GM21529 (cell line): ENCODE measurements around the gene SDHAF3.
"Not testable (repeated sequence)": the region's sequence is repeated elsewhere in the genome, so short reads cannot be mapped to it uniquely, and the experiment has no call there.

Source experiments
- ATAC-seq: cut with Tn5 transposase; IDR thresholded peaks from one replicate; pipeline ENCODE4 v1.9.1; 2021; ENCODE audit not compliant: unreplicated experiment

SDHAF3 gene

DNA sequence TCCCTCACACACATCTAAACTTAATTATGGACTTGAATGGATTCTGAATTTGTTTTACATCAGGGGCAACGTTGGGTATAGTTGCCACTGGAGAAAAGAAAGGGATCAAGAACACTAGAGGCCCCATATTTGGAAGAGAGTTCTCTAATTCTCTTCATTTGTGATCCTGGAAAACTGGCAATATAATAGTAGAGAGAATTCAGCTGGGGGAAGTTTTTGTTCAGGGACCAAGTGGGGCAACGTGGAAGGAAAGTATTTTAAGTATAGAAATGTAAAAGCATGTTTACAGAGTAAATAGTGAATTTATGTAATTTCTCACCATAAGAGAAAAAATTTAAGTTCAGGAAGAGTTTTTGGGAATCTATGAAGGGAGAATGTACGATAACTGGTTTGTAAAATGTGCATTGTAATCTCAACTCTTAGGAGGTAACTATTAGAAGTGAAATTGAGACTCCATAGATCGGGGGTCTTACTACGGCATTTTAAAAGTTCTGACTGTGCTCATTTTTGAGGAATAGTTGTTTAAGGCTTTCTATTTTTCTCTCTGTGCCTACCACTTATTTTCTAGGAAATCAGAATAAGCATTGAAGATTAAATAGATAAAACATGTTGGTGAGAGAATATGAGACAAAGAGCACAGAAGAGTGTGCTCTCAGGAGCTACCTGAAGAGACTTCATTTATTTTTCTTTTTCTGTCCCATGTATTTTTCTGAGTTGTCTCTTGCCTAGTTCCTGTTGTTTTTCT is 3.4 kb downstream of the SDHAF3 start:
- ATAC-seq = no peak

DNA sequence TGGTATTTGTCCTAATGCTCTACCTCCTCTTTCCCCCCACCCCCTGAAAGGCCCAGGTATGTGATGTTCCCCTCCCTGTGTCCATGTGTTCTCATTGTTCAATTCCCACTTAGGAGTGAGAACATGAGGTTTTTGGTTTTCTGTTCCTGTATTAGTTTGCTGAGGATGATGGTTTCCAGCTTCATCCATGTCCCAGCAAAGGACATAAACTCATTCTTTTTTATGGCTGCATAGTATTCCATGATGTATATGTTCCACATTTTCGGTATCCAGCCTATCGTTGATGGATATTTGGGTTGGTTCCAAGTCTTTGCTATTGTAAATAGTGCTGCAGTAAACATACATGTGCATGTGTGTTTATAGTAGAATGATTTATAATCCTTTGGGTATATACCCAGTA is 5.6 kb downstream of the SDHAF3 start:
- ATAC-seq = not testable (repeated sequence)

DNA sequence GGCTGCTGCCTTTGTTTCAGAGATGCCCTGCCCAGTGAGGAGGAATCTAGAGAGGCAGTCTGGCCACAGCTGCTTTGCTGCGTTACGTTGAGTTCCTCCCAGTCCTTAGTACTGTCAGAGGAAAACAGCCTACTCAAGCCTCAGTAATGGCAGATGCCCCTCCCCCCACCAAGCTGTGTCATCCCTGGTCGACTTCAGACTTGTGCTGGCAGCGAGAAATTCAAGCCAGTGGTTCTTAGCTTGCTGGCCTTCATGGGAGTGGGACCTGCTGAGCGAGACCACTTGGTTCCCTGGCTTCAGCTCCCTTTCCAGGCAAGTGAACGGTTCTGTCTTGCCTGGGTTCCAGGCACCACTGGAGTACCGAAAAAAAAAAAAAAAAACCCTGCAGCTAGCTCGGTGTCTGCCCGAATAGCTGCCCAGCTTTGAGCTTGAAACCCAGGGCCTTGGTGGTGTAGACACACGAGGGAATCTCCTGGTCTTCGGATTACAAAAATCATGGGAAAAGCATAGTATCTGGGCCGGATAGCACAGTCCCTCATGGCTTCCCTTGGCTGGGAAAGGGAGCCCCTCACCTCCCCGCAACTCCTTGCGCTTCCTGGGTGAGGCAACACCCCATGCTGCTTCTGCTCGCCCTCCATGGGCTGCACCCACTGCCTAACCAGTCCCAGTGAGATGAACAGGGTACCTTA is 9.1 kb downstream of the SDHAF3 start:
- ATAC-seq = no peak

DNA sequence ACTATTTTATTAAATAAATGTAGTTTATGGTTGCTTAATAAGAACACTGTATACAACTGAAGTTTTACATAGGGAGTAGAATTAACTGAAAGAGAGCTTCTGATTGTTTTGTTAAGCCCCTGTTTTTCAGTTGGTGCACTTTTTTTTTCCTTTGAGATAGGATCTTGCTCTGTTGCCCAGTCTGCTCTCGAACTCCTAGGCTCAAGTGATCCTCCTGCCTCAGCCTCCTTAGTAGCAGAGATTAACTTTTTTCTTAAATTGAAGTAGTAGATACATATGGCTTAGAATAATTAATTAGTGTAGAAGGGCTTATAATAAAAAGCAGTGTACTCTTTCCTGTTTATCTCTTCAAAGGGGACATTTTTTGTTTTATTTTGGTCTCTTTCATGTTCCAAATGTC is 11.2 kb downstream of the SDHAF3 start:
- ATAC-seq = no peak

DNA sequence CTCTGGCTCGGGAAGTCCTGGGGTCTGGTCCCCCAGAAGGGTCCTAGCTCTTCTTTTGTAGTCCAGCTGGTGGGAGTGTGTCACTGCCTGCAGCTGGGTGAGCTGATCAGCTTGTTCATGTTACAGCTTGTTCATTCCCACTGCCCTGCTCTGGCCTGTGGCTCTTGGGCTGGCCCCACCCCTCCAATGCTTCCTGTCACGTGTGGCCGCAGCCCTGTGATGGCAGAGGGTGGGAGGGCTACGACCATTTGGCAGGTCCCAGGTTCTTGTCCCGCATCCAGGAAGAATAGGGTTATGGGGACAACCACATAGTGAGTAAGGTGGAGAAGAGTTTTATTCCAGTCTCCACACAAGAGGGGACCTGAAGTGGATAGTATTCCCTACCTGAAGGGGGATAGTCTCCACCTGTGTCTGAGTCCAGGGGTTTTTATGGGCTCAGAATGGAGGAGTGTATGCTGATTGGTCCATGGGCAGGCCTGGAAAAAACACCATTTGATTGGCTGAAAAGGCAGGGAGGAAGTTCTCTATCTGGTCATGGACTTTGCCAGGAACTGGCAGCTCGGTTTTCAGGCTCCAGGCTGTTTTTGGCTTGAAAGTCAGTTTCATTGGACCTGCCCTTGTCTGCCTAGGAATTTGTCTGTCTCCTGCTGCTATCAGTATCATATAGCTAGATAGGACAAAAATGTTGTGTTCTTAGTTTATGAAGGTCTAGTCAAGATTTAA is 13.1 kb downstream of the SDHAF3 start:
- ATAC-seq = no peak

DNA sequence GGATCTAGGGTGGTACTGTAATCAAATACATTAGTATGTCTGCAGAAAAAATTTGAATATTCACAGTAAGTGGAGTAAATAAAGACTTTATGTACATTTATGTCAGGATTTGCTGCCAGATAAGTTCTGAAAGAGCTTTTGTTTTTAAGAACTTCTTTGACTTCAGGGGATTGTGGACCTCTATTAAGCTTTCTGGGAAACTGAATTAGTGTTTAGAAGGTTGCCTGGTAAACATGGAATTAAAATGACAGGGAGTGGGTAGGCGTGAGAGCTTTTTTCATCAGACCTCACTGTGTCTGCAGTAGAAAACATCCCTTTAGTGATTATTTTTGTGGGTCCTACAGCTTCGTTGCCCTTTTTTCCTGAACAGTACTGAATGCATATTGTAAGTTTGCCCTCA is 15.7 kb downstream of the SDHAF3 start:
- ATAC-seq = no peak

DNA sequence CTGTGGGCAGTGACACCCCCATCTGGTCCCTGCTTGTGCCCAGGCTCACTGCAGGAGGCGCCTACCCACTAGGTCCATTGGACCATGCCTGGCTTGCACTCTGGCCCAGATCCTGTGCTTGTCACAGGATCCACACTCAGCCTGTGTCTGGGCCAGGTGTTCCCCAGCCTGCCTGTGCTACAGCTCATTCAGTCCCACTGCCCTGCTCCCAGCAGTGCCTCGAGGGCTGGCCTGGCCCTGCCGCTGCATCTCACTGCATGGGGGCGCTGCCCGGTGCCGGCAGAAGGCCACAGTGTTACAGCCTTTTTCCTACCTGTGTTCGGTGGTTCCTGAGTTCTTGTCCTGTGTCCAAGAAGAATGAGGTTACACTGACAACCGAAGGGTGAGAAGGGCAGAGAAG is 21.3 kb downstream of the SDHAF3 start:
- no peak for ATAC-seq

DNA sequence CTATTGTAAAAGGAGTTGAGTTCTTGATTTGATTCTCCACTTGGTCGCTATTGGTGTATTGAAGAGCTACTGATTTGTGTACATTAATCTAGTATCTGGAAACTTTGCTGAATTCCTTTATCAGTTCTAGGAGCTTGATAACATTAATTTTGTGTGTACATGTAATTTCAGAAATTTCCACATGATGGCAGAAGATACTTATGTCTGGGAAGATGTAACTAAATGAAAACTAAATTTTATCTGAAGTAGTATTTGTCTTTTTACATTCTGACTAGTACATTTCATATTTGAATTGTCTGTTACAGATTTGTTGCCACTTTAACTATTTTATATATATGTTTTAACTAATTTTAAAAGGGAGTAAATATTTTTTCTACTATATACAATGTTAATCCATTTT is 27.6 kb downstream of the SDHAF3 start:
- peak; percentile 45 for ATAC-seq

DNA sequence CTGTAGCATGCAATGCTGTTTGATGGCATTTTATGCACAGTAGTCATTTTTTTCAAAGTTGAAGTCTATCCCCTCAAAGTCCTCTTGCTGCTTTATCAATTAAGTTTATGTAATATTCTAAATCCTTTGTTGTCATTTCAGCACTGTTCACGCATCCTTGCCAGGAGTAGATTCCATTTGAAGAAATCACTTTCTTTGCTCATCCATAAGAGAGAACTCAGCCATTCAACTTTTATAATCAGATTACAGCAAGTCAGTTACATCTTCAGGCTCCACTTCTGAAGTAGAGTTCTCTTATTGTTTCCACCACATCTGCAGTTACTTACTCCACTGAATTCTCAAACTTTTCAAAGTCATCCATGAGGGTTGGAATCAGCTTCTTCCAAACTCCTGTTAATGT is 32.3 kb downstream of the SDHAF3 start:
- ATAC-seq = no peak

DNA sequence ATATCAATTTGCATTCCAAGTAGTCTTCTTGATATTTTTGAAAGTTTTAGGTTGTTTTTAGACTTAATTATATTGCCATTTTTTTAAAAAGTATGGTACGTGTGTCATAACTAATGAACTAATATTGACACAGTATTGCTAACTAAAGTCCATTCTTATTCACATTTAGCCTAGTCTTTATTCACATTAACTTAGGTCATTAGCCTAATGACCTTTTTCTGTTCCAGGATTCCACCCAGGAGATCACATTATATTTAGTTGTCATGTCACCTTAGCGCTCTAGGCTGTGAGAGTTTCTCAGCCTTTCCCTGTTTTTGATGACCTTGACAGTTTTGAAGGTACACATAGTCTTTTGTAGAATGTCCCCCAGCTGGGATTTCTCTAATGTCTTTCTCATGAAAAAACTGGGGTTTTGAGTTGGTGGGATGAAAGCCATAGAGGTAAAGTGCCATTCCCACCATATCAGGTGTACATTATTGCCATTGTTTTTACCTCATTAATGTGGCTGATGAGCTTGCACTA is 38.5 kb downstream of the SDHAF3 start:
- no peak for ATAC-seq

DNA sequence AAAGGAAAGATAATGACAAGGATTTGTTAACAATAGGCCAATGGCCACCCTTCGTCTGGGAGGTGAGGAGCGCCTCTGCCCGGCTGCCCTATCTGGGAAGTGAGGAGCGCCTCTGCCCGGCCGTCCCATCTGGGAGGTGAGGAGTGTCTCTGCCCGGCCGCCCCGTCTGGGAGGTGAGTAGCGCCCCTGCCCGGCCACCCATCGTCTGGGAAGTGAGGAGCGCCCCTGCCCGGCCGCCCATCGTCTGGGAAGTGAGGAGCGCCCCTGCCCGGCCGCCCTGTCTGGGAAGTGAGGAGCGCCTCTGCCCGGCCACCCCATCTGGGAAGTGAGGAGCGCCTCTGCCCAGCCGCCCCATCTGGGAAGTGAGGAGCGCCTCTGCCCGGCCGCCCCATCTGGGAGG is 42.5 kb downstream of the SDHAF3 start:
- ATAC-seq = not testable (repeated sequence)

DNA sequence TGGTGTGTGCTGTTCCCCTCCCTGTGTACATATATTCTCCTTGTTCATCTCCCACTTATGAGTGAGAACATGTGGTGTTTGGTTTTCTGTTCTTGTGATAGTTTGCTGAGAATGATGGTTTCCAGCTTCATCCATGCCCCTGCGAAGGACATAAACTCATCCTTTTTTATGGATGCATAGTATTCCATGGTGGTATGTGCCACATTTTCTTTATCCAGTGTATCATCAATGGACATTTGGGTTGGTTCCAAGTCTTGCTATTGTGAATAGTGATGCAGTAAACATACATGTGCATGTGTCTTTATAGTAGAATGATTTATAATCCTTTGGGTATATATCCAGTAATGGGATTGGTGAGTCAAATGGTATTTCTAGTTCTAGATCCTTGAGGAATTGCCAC is 44.1 kb downstream of the SDHAF3 start:
- ATAC-seq = not testable (repeated sequence)

DNA sequence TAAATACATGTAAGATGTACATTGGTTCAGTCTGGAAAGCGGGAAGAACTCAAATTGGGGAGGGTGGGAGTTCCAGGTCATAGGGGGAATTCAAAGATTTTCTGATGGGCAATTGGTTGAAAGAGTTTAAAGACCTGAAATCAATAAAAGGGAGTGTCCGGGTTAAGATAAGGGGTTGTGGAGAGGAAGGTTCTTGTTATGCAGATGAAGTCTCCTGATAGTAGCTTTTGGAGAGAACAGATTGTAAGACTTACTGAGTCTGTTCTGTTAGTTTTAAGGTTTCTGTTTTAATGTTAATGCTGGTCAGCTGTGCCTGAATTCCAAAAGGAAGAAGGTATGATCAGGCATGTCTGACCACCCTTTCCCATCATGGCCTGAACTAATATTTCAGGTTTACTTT is 48.8 kb downstream of the SDHAF3 start:
- no peak for ATAC-seq

DNA sequence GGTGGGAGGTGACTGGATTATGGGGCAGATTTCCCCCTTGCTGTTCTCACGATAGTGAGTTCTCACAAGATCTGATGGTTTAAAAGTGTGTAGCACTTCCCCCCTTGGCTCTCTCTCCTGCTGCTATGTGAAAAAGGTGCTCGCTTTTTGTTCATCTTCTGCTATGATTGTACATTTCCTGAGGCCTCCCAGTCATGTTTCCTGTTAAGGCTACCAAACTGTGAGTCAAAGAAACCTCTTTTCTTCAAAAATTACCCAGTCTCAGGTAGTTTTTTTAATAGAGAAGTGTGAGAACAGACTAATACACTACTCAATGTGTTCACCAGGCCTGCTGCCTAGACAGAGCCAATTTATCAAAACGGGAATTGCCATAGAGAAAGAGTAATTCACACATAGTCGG is 49.7 kb downstream of the SDHAF3 start:
- no peak for ATAC-seq

DNA sequence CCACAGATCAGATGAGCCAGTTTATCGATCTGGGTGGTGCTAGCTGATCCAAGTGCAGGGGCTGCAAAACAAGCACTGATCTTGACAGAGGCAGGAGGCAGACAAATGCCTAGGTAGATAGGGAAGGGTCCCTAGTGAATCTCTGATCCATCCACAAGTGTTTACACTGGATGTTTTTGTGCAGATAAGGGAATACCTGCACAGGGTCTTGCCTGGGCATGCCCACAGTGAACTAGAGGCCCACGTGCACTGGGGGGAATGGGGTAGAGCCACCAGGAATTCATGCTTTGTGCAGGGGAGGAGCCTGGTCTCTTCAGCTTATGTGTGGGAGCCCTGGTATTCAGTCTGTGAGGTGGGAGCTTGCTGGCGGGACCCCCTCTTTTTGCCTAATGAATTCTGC is 50.3 kb downstream of the SDHAF3 start:
- ATAC-seq = no peak

DNA sequence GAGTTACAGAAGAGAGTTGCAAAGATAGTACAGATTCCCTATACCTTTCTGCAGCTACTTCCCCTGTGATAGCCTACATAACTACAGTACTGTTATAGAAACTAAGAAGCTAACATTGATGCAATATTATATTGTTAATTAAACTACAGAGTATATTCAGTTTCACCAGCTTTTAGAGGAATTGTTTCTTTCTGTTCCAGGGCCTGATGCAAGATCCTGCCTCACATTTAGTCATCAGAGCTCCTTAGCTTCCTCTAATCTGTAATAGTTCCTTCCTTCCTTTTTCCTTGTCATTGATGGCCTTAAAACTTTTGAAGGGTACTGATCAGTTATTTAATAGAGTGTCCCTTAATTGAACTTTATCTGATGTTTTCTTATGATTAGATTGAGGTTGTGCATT is 56.8 kb downstream of the SDHAF3 start:
- no peak for ATAC-seq

DNA sequence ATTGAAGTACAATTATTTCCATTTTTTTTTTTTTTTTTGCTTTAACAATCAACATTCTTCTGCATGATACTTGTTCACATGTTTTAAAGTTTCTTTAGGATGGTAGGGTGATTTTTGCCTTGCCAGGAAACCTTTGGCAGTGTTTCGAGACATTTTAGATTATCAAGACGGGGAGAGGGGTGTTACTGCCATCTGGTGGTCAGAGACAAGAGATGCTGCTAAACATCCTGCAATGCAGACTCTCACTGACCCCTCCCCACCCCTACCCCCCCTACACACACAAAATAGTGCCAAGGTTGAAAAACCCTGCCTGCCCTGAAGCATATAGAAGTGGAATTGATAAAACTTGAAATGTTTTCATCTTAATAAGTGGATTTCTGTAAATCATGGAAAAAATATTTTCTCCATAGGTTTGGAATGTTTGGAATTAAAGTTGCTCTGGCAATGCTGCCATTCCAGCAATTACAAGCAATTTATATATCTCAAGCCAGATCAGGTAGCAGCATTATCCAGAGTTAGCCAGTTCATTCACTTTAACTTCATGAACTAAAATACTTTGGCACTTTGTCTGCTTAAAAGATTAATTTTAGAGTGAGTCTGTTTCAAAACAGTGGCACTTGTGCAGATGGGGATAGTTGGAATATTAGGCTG is 62.1 kb downstream of the SDHAF3 start:
- peak; percentile 80 for ATAC-seq

DNA sequence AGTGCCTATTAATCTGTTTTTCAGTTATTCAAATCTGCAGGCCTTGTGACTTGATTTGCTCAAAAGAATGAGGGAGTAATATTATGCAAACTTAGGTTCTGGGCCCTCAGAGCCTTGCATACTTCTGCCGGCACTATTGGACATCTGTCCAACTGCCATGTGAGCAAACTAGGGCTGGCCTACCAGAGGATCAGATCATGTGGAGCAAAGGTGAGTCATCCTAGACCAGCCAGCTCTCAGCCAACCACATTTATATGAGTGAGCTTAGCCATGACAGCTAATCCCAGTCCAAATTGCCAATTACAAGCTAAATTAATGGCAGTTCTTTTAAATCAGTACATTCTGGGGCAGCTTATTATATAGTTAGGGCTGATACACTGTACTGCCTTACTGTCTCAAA is 69.6 kb downstream of the SDHAF3 start:
- no peak for ATAC-seq

DNA sequence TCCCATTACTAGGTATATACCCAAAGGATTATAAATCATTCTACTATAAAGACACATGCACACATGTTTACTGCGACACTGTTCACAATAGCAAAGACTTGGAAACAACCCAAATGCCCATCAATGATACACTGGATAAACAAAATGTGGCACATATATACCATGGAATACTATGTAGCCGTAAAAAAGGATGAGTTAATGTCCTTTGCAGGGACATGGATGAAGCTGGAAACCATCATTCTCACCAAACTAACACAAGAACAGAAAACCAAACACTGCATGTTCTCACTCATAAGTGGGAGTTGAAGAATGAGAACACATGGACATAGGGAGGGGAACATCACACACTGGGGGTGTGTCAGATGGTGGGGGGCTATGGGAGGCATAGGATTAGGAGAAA is 78.7 kb downstream of the SDHAF3 start:
- ATAC-seq = not testable (repeated sequence)

DNA sequence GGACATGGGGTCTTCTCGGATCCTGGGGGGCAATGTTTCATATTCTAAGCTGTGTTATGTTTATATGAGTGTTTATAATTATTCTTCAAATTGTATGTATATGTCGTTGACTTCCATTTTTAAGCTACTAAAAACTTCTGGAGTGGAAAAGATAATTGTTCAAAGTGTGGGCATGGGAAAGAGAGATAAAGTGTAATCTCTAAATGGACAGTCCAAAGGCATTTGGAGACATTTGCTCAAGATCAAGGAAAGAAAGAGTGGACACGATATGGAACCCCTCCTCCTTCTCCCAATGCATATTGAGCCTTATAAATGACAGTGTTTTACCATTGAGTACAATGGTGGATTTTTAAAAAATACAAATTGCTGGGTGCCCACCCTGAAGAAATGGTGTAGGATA is 81.1 kb downstream of the SDHAF3 start:
- ATAC-seq = no peak

DNA sequence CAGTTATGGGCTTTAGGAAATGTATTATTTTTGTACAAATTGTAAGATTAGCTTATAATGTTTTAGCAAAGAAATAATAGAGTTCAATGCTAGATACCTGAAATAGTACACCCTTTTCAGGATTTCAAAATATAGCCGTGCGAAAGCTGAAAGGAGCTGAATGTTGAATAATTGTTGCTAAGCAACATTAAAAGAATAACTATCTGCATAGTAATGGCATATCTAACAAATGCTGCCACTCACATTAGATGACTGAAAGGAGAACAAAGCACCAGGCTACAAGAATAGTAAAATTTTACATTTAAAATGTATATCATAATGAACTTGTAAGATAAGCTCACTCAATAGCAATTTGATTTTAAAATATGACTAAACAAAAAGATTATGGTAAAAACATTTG is 82.5 kb downstream of the SDHAF3 start:
- ATAC-seq = no peak
